HCT116 (cell line): ENCODE measurements around the gene TMEM244. TPM values are rescaled to one million over a fixed set of nuclear protein-coding genes. Genes with fewer than 3 reads are reported as not detected.

Experiments
- ATAC-seq: fragments of 200-7000 bp; cut with Tn5 transposase; 2 replicates; pipeline ENCODE4 v1.9.1; 2020; ENCODE audit warnings: mild to moderate bottlenecking, moderate library complexity
- BruUV-seq: library from RNA; stranded (reverse); fragments of 400-500 nt; replicated peaks from 2 replicates; lab custom pipeline; 2021; lab: Mats Ljungman, UMichigan
- CTCF ChIA-PET: fragments of 300-600 bp; sonication (Branson Sonifier 250); formaldehyde crosslinking; loops from one replicate; lab custom pipeline; 2021; ENCODE audit warnings: antibody characterized with exemption; lab: Charles Lee
- POLR2A ChIA-PET: fragments of 300-600, 350-600 bp; sonication (Branson Sonifier 250); formaldehyde crosslinking; loops from one replicate; lab custom pipeline; 2021; ENCODE audit warnings: antibody characterized with exemption; lab: Charles Lee
- RAD21 ChIA-PET, 2 experiments: fragments of 300-600 bp; sonication (Branson Sonifier 250); formaldehyde crosslinking; loops; one replicate each; lab custom pipeline; 2023; ENCODE audit warnings: low total read pairs in 2 of 2; ENCODE audit not compliant: uncharacterized antibody in 2 of 2, unreplicated experiment in 2 of 2, low non-redundant PET in 1 of 2; lab: Charles Lee
- DNase-seq: peaks from one replicate; pipeline ENCODE4 v3.0.0-alpha.2; 2010; ENCODE audit warnings: low read depth, low spot score
- H2AFZ ChIP-seq: fragments of 200-600 bp; shearing (Covaris generic), sonication (generic); 2 replicates; pipeline ENCODE4 v1.6.1; 2017; ENCODE audit warnings: low read depth, mixed run types, mixed read lengths, antibody characterized with exemption, low read length; ENCODE audit not compliant: poor library complexity, severe bottlenecking
- H3K27ac ChIP-seq: 2 replicates; pipeline ENCODE4 v1.5.1; 2012; ENCODE audit warnings: low read depth, low read length
- H3K27me3 ChIP-seq: fragments of 200-600 bp; sonication (generic); 2 replicates; pipeline ENCODE4 v1.6.1; 2016; ENCODE audit warnings: mixed run types, low read length, mixed read lengths; ENCODE audit not compliant: insufficient read depth
- H3K36me3 ChIP-seq, 2 experiments: fragments of 200-500 bp in 1 of 2; fragments of 200-600 bp in 1 of 2; sonication (Bioruptor generic) in 1 of 2; sonication (generic) in 1 of 2; 2 replicates each; pipeline versions ENCODE4 v1.5.1 to v1.6.1; 2014 to 2016; ENCODE audit warnings: low read length in 2 of 2, inconsistent platforms in 1 of 2, mixed read lengths in 1 of 2, mixed run types in 1 of 2; ENCODE audit not compliant: insufficient read depth in 2 of 2, control insufficient read depth in 1 of 2
- H3K4me1 ChIP-seq, 2 experiments: fragments of 200-600 bp in 1 of 2; sonication (generic) in 1 of 2; 2 replicates each; pipeline versions ENCODE4 v1.5.1 to v1.6.1; 2012 to 2017; ENCODE audit warnings: low read length in 2 of 2, inconsistent platforms in 1 of 2, mild to moderate bottlenecking in 1 of 2, mixed read lengths in 1 of 2, mixed run types in 1 of 2, moderate library complexity in 1 of 2; ENCODE audit not compliant: insufficient read depth in 2 of 2, control insufficient read depth in 1 of 2
- H3K4me2 ChIP-seq: fragments of 200-600 bp; sonication (generic); 2 replicates; pipeline ENCODE4 v1.6.1; 2017; ENCODE audit warnings: mixed run types, low read length, mixed read lengths
- H3K4me3 ChIP-seq, 2 experiments: fragments of 200-600 bp in 1 of 2; sonication (generic) in 1 of 2; replicated peaks in 1 of 2; 2 replicates each; pipeline ENCODE4 v1.5.1; 2011 to 2016; ENCODE audit warnings: low read length in 2 of 2, control low read depth in 1 of 2, low read depth in 1 of 2, mild to moderate bottlenecking in 1 of 2, mixed read lengths in 1 of 2, mixed run types in 1 of 2
- H3K79me2 ChIP-seq: fragments of 200-600 bp; sonication (generic); 2 replicates; pipeline ENCODE4 v1.6.1; 2017; ENCODE audit warnings: mild to moderate bottlenecking, mixed run types, low read length, moderate library complexity, mixed read lengths; ENCODE audit not compliant: insufficient read depth
- H3K9ac ChIP-seq: fragments of 200-600 bp; sonication (generic); 2 replicates; pipeline ENCODE4 v1.6.1; 2016; ENCODE audit warnings: low read length, mixed read lengths
- H3K9me2 ChIP-seq: fragments of 200-600 bp; sonication (generic), shearing (Covaris generic); 2 replicates; pipeline ENCODE4 v1.6.1; 2017; ENCODE audit warnings: mixed run types, mild to moderate bottlenecking, moderate library complexity; ENCODE audit not compliant: insufficient read depth
- H3K9me3 ChIP-seq, 2 experiments: fragments of 200-500 bp in 1 of 2; fragments of 200-600 bp in 1 of 2; sonication (Bioruptor generic) in 1 of 2; sonication (generic) in 1 of 2; 2 replicates each; pipeline ENCODE4 v1.6.1; 2014 to 2017; ENCODE audit warnings: low read length in 2 of 2, mixed read lengths in 2 of 2, inconsistent platforms in 1 of 2, low read depth in 1 of 2, mild to moderate bottlenecking in 1 of 2, mixed run types in 1 of 2, moderate library complexity in 1 of 2; ENCODE audit not compliant: control insufficient read depth in 1 of 2, insufficient read depth in 1 of 2
- H4K20me1 ChIP-seq: fragments of 200-600 bp; sonication (generic), shearing (Covaris generic); 2 replicates; pipeline ENCODE4 v1.6.1; 2017; ENCODE audit warnings: mixed run types, mild to moderate bottlenecking, moderate library complexity; ENCODE audit not compliant: insufficient read depth
- ATF3 ChIP-seq: IDR thresholded peaks from 2 replicates; pipeline ENCODE4 v1.6.1; 2012
- CEBPB ChIP-seq: IDR thresholded peaks from 2 replicates; pipeline ENCODE4 v1.6.1; 2012; ENCODE audit warnings: low read depth
- CTCF ChIP-seq, 3 experiments: fragments of 200-600 bp in 1 of 3; sonication (generic) in 1 of 3; IDR thresholded peaks in 2 of 3; conservative IDR thresholded peaks in 1 of 3; 2 replicates each; pipeline ENCODE4 v1.5.1; 2012 to 2017; ENCODE audit warnings: low read depth in 2 of 3, low read length in 2 of 3, antibody characterized with exemption in 1 of 3, borderline replicate concordance in 1 of 3, control low read depth in 1 of 3, mild to moderate bottlenecking in 1 of 3, mixed read lengths in 1 of 3, mixed run types in 1 of 3, moderate library complexity in 1 of 3; ENCODE audit not compliant: insufficient read depth in 1 of 3
- ELF1 ChIP-seq: IDR thresholded peaks from 2 replicates; pipeline ENCODE4 v1.6.1; 2012; ENCODE audit warnings: low read depth, borderline replicate concordance
- EZH2 ChIP-seq: fragments of 200-600 bp; sonication (generic); IDR thresholded peaks from 2 replicates; pipeline ENCODE4 v1.6.1; 2017; ENCODE audit warnings: antibody characterized with exemption, mixed run types
- EZH2phosphoT487 ChIP-seq: fragments of 200-600 bp; IDR thresholded peaks from 2 replicates; pipeline ENCODE4 v1.6.1; 2018; ENCODE audit warnings: antibody characterized with exemption, borderline replicate concordance
- JUND ChIP-seq: IDR thresholded peaks from 2 replicates; pipeline ENCODE4 v1.6.1; 2012
- MAX ChIP-seq: IDR thresholded peaks from 2 replicates; pipeline ENCODE4 v1.6.1; 2012
- POLR2AphosphoS5 ChIP-seq: IDR thresholded peaks from 2 replicates; pipeline ENCODE4 v1.6.1; 2011; ENCODE audit warnings: mild to moderate bottlenecking, low read depth, low read length, moderate library complexity
- SP1 ChIP-seq: IDR thresholded peaks from 2 replicates; pipeline ENCODE4 v1.6.1; 2012; ENCODE audit warnings: low read depth
- SRF ChIP-seq: IDR thresholded peaks from 2 replicates; pipeline ENCODE4 v1.6.1; 2012; ENCODE audit warnings: low read depth
- TCF7L2 ChIP-seq: IDR thresholded peaks from 2 replicates; pipeline ENCODE4 v1.7.0; 2011; ENCODE audit warnings: borderline replicate concordance, inconsistent platforms; ENCODE audit not compliant: insufficient read depth, insufficient read length; ENCODE audit errors: extremely low read depth
- YY1 ChIP-seq: IDR thresholded peaks from 2 replicates; pipeline ENCODE4 v1.6.1; 2011; ENCODE audit warnings: low read length, low read depth, moderate library complexity, mild to moderate bottlenecking; ENCODE audit not compliant: insufficient replicate concordance; ENCODE audit errors: extremely low read depth
- ZFX ChIP-seq: fragments of 450-650 bp; IDR thresholded peaks from 2 replicates; pipeline ENCODE4 v1.6.1; 2017
- ZNF274 ChIP-seq: fragments of 200-500 bp; sonication (Bioruptor generic); IDR thresholded peaks from 2 replicates; pipeline ENCODE4 v1.6.1; 2014; ENCODE audit warnings: mild to moderate bottlenecking, low read depth, low read length, inconsistent platforms
- intact Hi-C: fragments of 100-400 bp; cut with micrococcal nuclease; formaldehyde crosslinking; loops from 2 replicates; pipeline ENCODE4 v1.10.0; 2022
- total RNA-seq: library from RNA; stranded (reverse); gene quantifications from one replicate; pipeline ENCODE4 v1.2.1, GENCODE V29; 2021; ENCODE audit not compliant: unreplicated experiment
- TF ChIP-seq, protein P1 (sequence below): IDR thresholded peaks from 2 replicates; pipeline ENCODE4 v1.6.1; 2012; ENCODE audit warnings: low read depth

The TMEM244 gene
- total RNA-seq, 1 experiment from 2014 or later = not detected

GRCh38 chr6:129874837-129875236, 13.7 kb upstream of the TMEM244 start (continued):
- TF ChIP-seq ATF3 (no peak), CEBPB (no peak), CTCF (IDR thresholded peaks at IDR 0.05 in 2 of 3, conservative IDR thresholded peaks at IDR 0.05 in 1 of 3; ENCODE audit: borderline replicate concordance in 1 of 3, insufficient read depth in 1 of 3, low read depth in 2 of 3, low read length in 2 of 3) (no peak), ZFX (no peak)

- no peak overlapping the region for H3K4me3 ChIP-seq
- no TSS peak for BruUV-seq
- no peaks in the 10 kb centered on the region for H3K79me2 ChIP-seq
- RAD21 ChIA-PET = no interaction called here
- H4K20me1 ChIP-seq = no peaks in the 10 kb centered on the region
- no peak overlapping the region for H3K9ac ChIP-seq
- POLR2A ChIA-PET = interaction anchor here (1.3 kb wide), 1 partner anchor 11 kb away, joined by 3 read pairs; no protein-coding TSS in a partner anchor
- no peak for DNase-seq
- no peak overlapping the region for H3K27ac ChIP-seq
- H3K27me3 ChIP-seq = no peaks in the 10 kb centered on the region
- H3K9me3 ChIP-seq = no peaks in the 10 kb centered on the region
- peak overlapping the region; percentile 21 for H2AFZ ChIP-seq
- H3K4me1 ChIP-seq = peaks cover 0 to 4% of the 10 kb centered on the region in 2 experiments; a peak in 1 of 4 replicates
- H3K9me2 ChIP-seq = 0 out of 2 replicates have a peak, but pooled peaks cover 4% of the 10 kb centered on the region
- intact Hi-C loops = no loop called here
- H3K4me2 ChIP-seq = no peak overlapping the region
- no peaks in the 10 kb centered on the region for H3K36me3 ChIP-seq
- CTCF ChIA-PET = no interaction called here
- ATAC-seq = no peak
- TF ChIP-seq POLR2AphosphoS5 = no peak
- no peak for TF ChIP-seq ELF1
- no peak for TF ChIP-seq EZH2
- TF ChIP-seq, protein P1, sequence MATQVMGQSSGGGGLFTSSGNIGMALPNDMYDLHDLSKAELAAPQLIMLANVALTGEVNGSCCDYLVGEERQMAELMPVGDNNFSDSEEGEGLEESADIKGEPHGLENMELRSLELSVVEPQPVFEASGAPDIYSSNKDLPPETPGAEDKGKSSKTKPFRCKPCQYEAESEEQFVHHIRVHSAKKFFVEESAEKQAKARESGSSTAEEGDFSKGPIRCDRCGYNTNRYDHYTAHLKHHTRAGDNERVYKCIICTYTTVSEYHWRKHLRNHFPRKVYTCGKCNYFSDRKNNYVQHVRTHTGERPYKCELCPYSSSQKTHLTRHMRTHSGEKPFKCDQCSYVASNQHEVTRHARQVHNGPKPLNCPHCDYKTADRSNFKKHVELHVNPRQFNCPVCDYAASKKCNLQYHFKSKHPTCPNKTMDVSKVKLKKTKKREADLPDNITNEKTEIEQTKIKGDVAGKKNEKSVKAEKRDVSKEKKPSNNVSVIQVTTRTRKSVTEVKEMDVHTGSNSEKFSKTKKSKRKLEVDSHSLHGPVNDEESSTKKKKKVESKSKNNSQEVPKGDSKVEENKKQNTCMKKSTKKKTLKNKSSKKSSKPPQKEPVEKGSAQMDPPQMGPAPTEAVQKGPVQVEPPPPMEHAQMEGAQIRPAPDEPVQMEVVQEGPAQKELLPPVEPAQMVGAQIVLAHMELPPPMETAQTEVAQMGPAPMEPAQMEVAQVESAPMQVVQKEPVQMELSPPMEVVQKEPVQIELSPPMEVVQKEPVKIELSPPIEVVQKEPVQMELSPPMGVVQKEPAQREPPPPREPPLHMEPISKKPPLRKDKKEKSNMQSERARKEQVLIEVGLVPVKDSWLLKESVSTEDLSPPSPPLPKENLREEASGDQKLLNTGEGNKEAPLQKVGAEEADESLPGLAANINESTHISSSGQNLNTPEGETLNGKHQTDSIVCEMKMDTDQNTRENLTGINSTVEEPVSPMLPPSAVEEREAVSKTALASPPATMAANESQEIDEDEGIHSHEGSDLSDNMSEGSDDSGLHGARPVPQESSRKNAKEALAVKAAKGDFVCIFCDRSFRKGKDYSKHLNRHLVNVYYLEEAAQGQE = no peak
- TF ChIP-seq SP1 = no peak
- no peak for TF ChIP-seq TCF7L2
- TF ChIP-seq ZNF274 = no peak
- no peak for TF ChIP-seq MAX
- no peak for TF ChIP-seq CEBPB
- no peak for TF ChIP-seq SRF
- TF ChIP-seq YY1 = no peak
- TF ChIP-seq JUND = no peak
- no peak for TF ChIP-seq EZH2phosphoT487
- no peak for TF ChIP-seq CTCF (IDR thresholded peaks at IDR 0.05 in 2 of 3, conservative IDR thresholded peaks at IDR 0.05 in 1 of 3; ENCODE audit: borderline replicate concordance in 1 of 3, insufficient read depth in 1 of 3, low read depth in 2 of 3, low read length in 2 of 3)
Measured at GRCh38 chr6:129872586-129872985, 11.5 kb upstream of the TMEM244 start.
